ENCODE data around the gene ZFAND3.

GRCh38 chr6:38182426-38182825 is 362.9 kb downstream of the ZFAND3 start:
- TF ChIP-seq CTCF (IDR thresholded peaks at IDR 0.05) (no peak), ZFX (IDR thresholded peaks at IDR 0.05; ENCODE audit: borderline replicate concordance) (no peak)
